A549 treated with AZD9567 at 1 μM for 4 hours (cell line): ENCODE results near the gene PRND. TPM values are rescaled to one million over a fixed set of nuclear protein-coding genes. Genes with fewer than 3 reads are reported as not detected.

Experiments
- total RNA-seq: library from RNA; stranded (reverse); fragments of 200-300 nt; extraction: Qiagen RNA extraction; gene quantifications from 5 replicates; pipeline ENCODE4 v1.2.3, GENCODE V29; 2022; ENCODE audit not compliant: insufficient read depth

The PRND gene
- total RNA-seq, result not detected in 5 replicates

GRCh38 chr20:4721719-4722118, at the start of gene PRND:
PRND (plus strand) TSS chr20:4721909; CDS start chr20:4724552, 2,643 bp downstream.

Other genes starting within 250 kb of the PRND start
- 127 to 151 TPM (median 138 TPM) in 5 replicates for gene PRNP, start 35.5 kb upstream of the PRND start, total RNA-seq
- gene RASSF2, start 101.7 kb downstream of the PRND start, total RNA-seq, result 12.9 to 18.6 TPM (median 15.3 TPM) in 5 replicates